Subcutaneous adipose tissue (tissue), 4 donors: Measurements from ENCODE around the gene CNPY4. TPM values are rescaled to one million over a fixed set of nuclear protein-coding genes. Genes with fewer than 3 reads are reported as not detected.

Experiments used
- CTCF ChIP-seq: fragments of 450-650 bp; IDR thresholded peaks from one replicate; pipeline ENCODE4 v1.5.1; 2016; ENCODE audit warnings: low read depth, mild to moderate bottlenecking, control low read depth, antibody characterized with exemption, moderate library complexity
- total RNA-seq, 4 donors: library from RNA; depleted of rRNA; stranded (reverse); fragments of >200 nt; gene quantifications; one replicate each; pipeline ENCODE4 v1.1.0, GENCODE V29; 2016

Gene CNPY4
- total RNA-seq, 4 donors from 2014 or later: 5.3 to 13.0 (median 8.2) TPM

- no peak for TF ChIP-seq CTCF
Measured at GRCh38 chr7:100132126-100132525, 12.7 kb downstream of the CNPY4 start.

GRCh38 chr7:100132697-100133151, 13.3 kb downstream of the CNPY4 start:
- no peak for TF ChIP-seq CTCF

GRCh38 chr7:100137851-100138760, 18.7 kb downstream of the CNPY4 start:
- TF ChIP-seq CTCF: no peak

GRCh38 chr7:100141555-100141949, 22.1 kb downstream of the CNPY4 start:
- TF ChIP-seq CTCF: no peak

- TF ChIP-seq CTCF: no peak
Measured at GRCh38 chr7:100142461-100142860, 23.0 kb downstream of the CNPY4 start.

- no peak for TF ChIP-seq CTCF
Measured at GRCh38 chr7:100147278-100147677, 27.8 kb downstream of the CNPY4 start.

- no peak for TF ChIP-seq CTCF
Measured at GRCh38 chr7:100148225-100148558, 28.8 kb downstream of the CNPY4 start.
